ENCODE results near the gene CBX6. TPM values are rescaled to one million over a fixed set of nuclear protein-coding genes. Genes with fewer than 3 reads are reported as not detected.

Gene CBX6
- total and polyA plus RNA-seq, 10 of the 15 experiments (the other 5 are each of a cell fraction or from before 2014, with no cell fraction given): 3.6 to 142 (median 37.4) TPM

DNA sequence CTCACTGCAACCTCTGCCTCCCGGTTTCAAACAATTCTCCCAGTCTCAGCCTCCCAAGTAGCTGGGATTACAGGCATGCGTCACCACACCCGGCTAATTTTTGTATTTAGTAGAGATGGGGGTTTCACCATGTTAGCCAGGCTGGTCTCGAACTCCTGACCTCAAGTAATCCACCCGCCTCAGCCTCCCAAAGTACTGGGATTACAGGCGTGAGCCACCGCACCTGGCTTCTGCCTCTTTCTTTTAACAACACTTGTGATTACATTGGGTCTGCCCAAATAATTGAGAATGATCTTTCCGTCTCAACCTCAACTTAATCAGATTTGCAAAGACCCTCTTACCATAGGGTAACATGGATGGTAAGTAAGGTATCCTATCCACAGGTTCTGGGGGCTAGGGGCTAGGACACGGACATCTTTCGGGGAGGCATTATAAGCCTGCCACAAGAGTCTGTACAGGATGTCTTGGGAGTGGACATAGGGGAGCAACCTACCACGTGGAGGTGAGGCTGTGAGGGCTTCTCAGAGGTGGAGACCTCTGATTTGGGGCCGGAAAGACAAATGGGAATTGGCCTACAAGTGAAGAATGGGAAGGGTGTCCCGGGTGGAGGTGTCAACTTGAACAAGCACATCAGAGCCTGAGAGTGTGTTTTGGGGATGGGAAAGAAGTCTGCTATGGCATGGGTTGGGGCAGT is 2.7 kb upstream of the CBX6 start (continued):
- TF ChIP-seq, protein P1, sequence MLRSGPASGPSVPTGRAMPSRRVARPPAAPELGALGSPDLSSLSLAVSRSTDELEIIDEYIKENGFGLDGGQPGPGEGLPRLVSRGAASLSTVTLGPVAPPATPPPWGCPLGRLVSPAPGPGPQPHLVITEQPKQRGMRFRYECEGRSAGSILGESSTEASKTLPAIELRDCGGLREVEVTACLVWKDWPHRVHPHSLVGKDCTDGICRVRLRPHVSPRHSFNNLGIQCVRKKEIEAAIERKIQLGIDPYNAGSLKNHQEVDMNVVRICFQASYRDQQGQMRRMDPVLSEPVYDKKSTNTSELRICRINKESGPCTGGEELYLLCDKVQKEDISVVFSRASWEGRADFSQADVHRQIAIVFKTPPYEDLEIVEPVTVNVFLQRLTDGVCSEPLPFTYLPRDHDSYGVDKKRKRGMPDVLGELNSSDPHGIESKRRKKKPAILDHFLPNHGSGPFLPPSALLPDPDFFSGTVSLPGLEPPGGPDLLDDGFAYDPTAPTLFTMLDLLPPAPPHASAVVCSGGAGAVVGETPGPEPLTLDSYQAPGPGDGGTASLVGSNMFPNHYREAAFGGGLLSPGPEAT (IDR thresholded peaks at IDR 0.05; ENCODE audit: low read depth): no peak
- TF ChIP-seq CBX3 (IDR thresholded peaks at IDR 0.05; ENCODE audit: borderline replicate concordance, low read depth): no peak

DNA sequence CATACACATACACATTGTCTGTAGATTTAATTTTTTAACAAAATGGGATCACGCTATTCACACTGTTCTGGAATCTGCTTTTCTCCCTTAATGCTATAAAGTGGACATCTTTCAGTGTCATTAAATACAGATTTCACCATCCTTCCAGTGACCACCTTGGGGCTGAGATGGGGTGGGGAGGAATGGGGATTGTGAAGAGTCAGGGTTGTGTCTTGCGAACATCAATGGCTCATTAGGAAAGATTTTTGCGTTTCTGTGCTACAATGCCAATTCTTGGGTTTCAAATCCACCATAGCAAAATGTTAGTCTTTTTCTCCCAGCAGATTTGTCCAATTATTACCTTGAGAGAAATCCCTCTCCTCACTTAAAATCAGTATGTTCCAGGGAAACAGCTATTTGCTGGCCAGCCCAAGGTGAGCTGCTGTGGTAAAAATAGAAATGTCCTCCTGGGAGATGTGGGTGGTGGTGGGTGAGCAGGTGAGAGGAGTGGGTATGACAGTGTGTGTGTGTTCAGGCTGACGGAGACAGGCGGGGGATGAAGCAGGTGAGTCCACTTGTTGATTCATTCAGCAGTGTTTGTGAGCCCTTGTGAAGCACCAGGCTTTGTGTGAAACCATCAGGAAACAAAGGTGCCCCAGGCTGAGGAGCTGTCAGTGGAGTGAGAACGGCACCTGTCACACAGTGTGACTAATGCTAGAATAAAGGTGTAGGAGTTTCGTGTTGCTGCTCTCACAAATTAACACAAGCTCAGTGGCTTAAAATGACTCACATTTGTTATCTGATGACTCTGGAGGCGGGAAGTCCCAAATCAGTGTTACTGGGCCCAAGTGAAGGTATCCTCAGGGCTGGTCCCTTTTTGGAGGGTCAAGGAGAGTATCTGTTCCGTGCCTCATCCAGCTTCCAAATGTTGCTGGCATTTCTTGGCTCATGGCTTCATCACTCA is 1.7 kb upstream of the CBX6 start:
- ChIA-PET SMC1A (ENCODE audit: uncharacterized antibody, unreplicated experiment) (interaction anchor here (0.7 to 2.0 kb wide), 10 partner anchors 24 to 225 kb away, joined by 3 to 13 read pairs (median 6); partner anchors contain the start of genes APOBEC3B and GTPBP1), RAD21 (ENCODE audit: unreplicated experiment) (interaction anchor here (0.5 to 2.2 kb wide), 12 partner anchors 10 to 431 kb away, joined by 3 to 16 read pairs (median 5); no protein-coding TSS in a partner anchor), POLR2A (interaction anchor here (0.5 to 2.5 kb wide), 13 partner anchors 27 to 445 kb away, joined by 3 to 9 read pairs (median 4); partner anchors contain the start of genes APOBEC3B, GTPBP1 and RPL3), CTCF (interaction anchor here (1.0 to 1.6 kb wide), 5 partner anchors 54 to 129 kb away, joined by 3 to 6 read pairs (median 3); no protein-coding TSS in a partner anchor)
- peaks cover 5 to 6% of the 10 kb centered on the region in 2 experiments for H3K36me3 ChIP-seq (ENCODE audit: control insufficient read depth in 2 of 2, insufficient read depth in 2 of 2, low read length in 1 of 2)
- H3K4me2 ChIP-seq (ENCODE audit: control insufficient read depth, insufficient read depth): peak overlapping the region; percentile 97
- H3K27me3 ChIP-seq (replicated peaks in 1 of 2; ENCODE audit: control insufficient read depth in 2 of 2, insufficient read depth in 2 of 2, low read length in 1 of 2): no peaks in the 10 kb centered on the region
- intact Hi-C loops (cut with micrococcal nuclease; ENCODE audit: unreplicated experiment) (loop anchor here (1.0 to 5.0 kb wide), 5 partner anchors 68 to 444 kb away; partner anchors contain the start of genes APOBEC3B, CBX7 and RPL3), in situ Hi-C loops (cut with MboI) (loop anchor here (5.0 kb wide), 2 partner anchors 129 to 244 kb away; no protein-coding TSS in a partner anchor)
- BruUV-seq (replicated peaks): no TSS peak
- H2AFZ ChIP-seq (ENCODE audit: control insufficient read depth, low read depth, low read length): peak overlapping the region; percentile 38
- H3K9me3 ChIP-seq (replicated peaks; ENCODE audit: control insufficient read depth, insufficient read depth, low read length): no peaks in the 10 kb centered on the region
- no peak overlapping the region for H3K9ac ChIP-seq (ENCODE audit: control insufficient read depth, insufficient read depth, low read length)
- 17% methylated on average over 9 of the region's 9 CpGs for WGBS (ENCODE audit: insufficient coverage, insufficient replicate concordance, low lambda C conversion rate, missing lambda C conversion rate)
- FAIRE-seq (peak; percentile 70), ATAC-seq (peak; percentile 67), DNase-seq (ENCODE audit: low read depth, low spot score) (peak; percentile 59)
- peak overlapping the region; percentile 35; the same call in 1 of the 2 replicates for H3K27ac ChIP-seq (ENCODE audit: control insufficient read depth, insufficient read depth)
- H3K4me1 ChIP-seq (ENCODE audit: control insufficient read depth, insufficient read depth, low read length): peaks cover 26% of the 10 kb centered on the region
- H3K79me2 ChIP-seq (ENCODE audit: control insufficient read depth, insufficient read depth, low read length): peaks cover 23% of the 10 kb centered on the region
- H4K20me1 ChIP-seq (ENCODE audit: control insufficient read depth, insufficient read depth): peaks cover under 1% of the 10 kb centered on the region; the same call in 1 of the 2 replicates
- H3K4me3 ChIP-seq: peak overlapping the region; percentile 89
- 0 out of 2 replicates have a peak, but pooled peaks have one; percentile 24 for TF ChIP-seq LARP7 (IDR thresholded peaks at IDR 0.05)
- peak; percentile 25 for TF ChIP-seq SP1 (IDR thresholded peaks at IDR 0.05; ENCODE audit: low read depth, low read length)
- TF ChIP-seq NFXL1 (IDR thresholded peaks at IDR 0.05; ENCODE audit: borderline replicate concordance): no peak
- TF ChIP-seq GABPA (IDR thresholded peaks at IDR 0.05; ENCODE audit: low read depth): no peak
- TF ChIP-seq EZH2 (IDR thresholded peaks at IDR 0.05; ENCODE audit: borderline replicate concordance, control insufficient read depth, low read depth, low read length): no peak
- no peak for TF ChIP-seq ZSCAN29 (IDR thresholded peaks at IDR 0.05)
- TF ChIP-seq HDAC2 (IDR thresholded peaks at IDR 0.05): no peak
- TF ChIP-seq GATAD2B (conservative IDR thresholded peaks at IDR 0.05; ENCODE audit: low read depth): no peak; the same call in 1 of the 2 replicates
- no peak for TF ChIP-seq SMC3 (IDR thresholded peaks at IDR 0.05; ENCODE audit: borderline replicate concordance, low read length)
- peak; percentile 60; the same call in 1 of the 2 replicates for TF ChIP-seq RUNX3 (IDR thresholded peaks at IDR 0.05; ENCODE audit: low read length)
- no peak; a peak in 1 of 3 replicates for TF ChIP-seq EGR1 (IDR thresholded peaks at IDR 0.05; ENCODE audit: borderline replicate concordance in 1 of 2, low read depth in 2 of 2, low read length in 2 of 2)
- TF ChIP-seq, protein P2, sequence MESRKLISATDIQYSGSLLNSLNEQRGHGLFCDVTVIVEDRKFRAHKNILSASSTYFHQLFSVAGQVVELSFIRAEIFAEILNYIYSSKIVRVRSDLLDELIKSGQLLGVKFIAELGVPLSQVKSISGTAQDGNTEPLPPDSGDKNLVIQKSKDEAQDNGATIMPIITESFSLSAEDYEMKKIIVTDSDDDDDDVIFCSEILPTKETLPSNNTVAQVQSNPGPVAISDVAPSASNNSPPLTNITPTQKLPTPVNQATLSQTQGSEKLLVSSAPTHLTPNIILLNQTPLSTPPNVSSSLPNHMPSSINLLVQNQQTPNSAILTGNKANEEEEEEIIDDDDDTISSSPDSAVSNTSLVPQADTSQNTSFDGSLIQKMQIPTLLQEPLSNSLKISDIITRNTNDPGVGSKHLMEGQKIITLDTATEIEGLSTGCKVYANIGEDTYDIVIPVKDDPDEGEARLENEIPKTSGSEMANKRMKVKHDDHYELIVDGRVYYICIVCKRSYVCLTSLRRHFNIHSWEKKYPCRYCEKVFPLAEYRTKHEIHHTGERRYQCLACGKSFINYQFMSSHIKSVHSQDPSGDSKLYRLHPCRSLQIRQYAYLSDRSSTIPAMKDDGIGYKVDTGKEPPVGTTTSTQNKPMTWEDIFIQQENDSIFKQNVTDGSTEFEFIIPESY (IDR thresholded peaks at IDR 0.05): no peak
- TF ChIP-seq TCF7 (IDR thresholded peaks at IDR 0.05; ENCODE audit: borderline replicate concordance): no peak
- peak; percentile 49; the same call in 1 of the 2 replicates for TF ChIP-seq ZBED1 (IDR thresholded peaks at IDR 0.05; ENCODE audit: borderline replicate concordance)
- no peak for TF ChIP-seq KDM1A (IDR thresholded peaks at IDR 0.05; ENCODE audit: borderline replicate concordance)
